DMS 273 treated with DMSO at 0.1 percent for 48 hours (cell line): ENCODE data around the gene WDR77.

Source experiments
- DNase-seq: peaks from one replicate; lab custom pipeline; 2025; lab: John Stamatoyannopoulos, UW

Gene WDR77

DNA sequence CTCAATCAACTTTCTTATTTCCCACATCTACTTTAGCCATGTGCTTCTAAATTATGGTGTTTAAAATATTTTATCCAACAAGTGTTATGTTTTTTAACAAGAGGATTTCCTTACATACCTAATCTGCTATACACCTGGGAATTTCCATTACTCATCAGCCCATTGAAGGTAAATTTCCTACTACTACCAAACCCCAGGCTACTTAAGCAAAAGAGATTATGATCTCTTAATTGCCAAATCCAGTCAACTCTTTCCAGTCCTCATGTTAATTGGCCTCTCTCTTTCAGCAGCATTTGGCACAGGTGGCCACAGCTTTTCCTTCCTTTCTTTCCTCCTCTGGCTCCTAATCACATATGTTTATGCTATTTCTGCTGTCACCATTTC, 19.7 kb upstream of the WDR77 start:
- no peak for DNase-seq

DNA sequence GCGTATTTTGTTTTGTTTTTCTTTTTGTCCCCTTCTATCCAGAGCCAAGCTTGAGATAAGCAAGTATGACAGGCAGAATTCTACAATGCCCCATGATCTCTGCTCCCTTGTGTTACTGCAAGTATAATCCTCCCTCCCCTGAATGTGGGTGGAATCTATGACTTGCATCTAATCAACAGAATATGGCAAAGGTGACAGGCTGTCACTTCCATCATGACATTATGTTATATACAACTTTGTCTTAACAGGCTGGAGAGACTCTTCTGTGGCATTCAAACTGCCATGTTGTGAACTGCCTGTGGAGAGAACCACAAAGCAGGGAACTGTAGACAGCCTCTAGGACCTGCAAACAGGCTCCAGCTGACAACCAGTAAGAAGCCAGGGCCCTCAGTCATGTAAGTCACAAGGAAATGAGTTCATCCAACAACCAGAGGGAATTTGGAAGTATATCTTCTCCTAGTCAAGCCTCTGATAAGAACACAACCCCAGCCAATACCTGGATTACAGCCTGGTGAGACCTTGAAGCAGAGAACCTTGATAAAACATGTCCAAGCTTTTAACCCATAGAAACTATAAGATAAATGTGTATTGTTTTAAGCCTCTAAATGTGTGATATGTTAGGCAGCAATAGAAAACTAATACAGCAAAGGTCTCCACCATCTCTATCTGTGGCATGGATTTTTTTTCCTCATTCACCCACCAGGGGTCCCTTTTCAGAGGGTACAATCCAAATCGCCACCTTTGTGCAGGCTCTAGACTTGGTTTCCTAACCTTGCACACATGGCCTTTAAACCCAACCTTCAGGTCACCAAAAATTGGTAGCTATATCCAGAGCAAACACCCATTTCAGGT, 19.0 kb upstream of the WDR77 start:
- no peak for DNase-seq

GRCh38 chr1:111466480-111466879, 17.4 kb upstream of the WDR77 start:
- DNase-seq = no peak

- no peak for DNase-seq
Observed at GRCh38 chr1:111465754-111466153, 16.7 kb upstream of the WDR77 start.

DNA sequence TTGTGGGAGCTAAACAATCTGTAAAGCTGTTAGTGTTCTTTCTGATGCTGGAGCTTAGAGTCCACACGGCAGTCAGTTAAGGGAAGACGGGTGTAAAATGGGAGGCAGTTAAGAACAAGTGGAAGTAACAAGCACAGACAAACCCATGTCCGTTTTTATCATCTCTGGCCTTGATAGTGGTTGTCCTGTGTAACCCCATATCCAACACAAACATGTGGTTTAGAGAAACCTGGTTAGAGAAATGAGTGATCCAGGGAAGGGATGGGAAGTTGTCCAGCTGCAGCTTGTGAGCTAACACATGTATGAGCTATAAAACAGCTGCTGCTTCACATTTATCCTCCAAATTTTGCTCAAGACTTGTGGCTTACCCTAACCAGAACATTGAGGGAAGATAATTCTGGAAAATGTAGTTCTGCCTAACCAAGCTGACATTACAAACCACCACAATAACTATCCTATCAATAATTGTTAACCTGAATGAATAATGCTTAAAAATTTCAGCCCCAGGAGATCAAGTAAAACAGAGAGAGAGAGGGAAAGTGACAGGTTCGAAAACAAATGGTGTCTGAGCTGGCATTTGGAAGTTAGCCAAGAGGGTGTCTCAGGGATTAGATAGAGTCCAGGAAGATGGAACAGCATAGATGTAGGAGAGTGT, 14.1 kb upstream of the WDR77 start:
- no peak for DNase-seq

DNA sequence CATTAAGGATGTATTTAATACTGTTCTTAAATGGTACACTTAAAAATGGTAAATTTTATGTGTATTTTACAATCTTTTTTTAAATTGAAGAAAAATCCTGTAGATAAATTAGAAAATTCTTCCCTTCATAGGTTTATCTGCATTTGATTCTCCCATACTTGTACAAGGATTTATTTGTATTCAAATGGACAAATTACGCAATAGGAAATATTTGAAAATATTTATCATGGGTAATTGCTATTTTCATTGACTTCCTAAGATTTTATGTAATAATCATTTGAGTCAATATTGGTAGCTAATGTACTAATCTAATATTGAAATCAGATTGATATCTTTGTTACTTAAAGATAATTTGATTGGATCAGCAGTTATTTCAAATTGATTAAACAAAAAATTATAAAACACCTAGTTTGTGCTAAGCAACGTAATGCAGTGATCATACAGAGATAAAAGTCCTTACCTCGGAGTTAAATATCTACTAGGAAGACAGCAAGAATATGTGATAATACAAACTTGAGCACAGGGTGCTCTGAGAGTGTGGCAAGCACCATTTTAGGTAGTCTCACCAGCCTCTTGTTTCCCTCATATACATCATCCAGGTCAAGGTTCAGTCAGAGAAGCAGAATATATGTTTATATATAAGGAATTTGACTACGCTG, 13.4 kb upstream of the WDR77 start:
- DNase-seq = no peak

DNA sequence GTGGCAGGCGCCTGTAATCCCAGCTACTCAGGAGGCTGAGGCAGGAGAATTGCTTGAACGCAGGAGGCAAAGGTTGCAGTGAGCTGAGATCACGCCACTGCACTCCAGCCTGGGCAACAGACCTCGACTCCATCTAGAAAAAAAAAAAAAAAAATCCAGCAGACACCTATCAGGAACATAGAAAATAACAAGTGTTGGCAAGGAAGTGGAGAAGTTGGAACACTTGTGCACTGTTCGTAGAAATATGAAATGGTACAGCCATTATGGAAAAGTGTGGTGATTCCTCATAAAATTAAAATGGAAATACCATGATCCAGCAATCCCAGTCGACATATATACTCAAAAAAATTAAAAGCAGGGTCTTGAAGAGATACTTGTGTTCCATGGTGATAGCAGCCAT, 12.7 kb upstream of the WDR77 start:
- no peak for DNase-seq

DNA sequence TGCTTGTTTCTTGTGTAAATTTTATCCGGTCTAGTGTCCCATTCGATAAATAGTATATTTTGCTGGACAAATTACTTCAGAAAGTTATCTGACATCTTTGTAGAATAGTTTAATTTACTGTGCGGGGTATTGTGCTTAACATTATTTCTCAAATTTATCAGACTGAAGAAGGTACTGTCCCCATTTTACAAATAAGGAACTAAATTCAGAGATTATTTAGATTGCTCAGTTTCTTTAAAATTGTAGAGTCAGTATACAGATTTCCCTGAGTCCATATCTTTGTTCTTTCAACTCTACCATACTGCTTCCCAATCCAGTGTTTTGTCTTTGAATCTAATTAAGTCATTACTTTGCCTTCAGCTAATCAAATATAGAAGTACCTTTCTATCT, 6.6 kb upstream of the WDR77 start:
- DNase-seq = no peak

DNA sequence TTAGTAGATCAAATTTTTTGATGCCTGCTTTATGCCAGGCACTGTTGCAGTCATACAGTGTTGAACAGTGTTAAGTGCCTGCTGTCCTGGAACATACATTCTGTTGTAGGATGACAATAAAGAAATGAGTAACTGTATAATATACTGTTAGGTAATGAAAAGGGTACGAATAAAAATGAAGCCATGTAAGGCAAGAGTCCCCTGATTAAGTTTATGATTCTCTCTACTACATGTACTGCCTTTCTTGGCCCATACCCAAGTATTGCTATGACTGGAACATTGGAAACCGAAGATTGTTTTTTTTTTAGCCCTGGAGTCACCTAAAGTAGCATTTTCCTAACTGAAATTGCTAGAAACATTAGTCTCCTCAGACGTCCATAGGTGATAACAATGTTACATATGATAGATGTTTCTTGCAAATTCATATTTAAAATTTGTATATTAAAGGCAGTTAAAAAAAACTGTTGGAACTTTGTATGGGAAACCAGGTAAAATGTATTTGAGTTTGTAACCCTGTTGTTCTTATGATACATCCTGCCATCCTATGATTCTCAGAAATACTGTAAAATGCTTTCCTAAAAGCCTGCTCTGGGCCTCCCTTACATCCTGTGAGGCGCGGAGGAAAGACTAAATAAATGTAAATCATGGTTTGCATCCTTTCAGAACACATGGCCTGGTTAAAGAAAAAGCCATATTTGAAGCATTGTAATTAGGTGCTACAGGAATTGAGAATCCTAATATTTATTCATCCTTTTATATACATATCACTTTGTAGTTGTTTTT, 6.0 kb upstream of the WDR77 start:
- DNase-seq = no peak

GRCh38 chr1:111453706-111454105, 4.7 kb upstream of the WDR77 start:
- DNase-seq = no peak

DNA sequence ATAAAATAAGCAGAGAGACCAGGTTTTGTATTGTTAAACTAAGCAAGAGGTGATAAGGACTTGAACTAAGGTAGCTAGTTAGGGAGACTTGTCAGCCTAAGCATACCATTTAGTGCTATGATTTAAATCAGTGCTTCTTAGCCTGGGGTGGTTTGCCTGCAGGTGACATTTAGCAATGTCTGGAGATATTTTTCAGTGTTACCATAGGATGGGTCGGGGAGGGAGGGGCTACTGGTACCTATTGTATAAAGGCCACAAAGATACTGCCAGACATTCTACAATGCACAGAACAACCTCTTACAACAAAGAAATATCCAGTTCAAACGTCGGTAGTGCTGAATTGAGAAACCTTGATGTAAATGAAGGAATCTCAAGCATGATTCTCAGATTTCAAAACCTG, 3.5 kb upstream of the WDR77 start:
- DNase-seq = no peak

- DNase-seq = no peak
Observed at GRCh38 chr1:111450185-111450584, 1.1 kb upstream of the WDR77 start.

DNA sequence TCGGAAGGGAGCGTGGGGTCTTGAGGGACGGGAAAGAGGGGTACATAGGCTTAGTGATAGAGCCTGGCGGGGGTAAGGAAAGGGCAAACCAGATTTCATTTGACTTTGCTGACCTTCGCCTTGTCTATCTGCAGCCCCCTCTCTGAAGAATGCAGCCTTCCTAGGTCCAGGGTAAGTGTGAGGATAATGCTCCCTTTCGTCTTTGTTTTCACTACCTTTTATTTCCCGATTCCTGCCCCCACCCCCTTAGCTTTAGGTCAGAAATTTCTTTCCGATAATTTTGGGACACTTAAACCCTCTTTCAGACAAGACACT, 604 bp upstream of the WDR77 start:
- DNase-seq = no peak

GRCh38 chr1:111448482-111448917, 556 bp downstream of the WDR77 start:
- DNase-seq = no peak

- DNase-seq = no peak
Observed at GRCh38 chr1:111446967-111447892, 1.8 kb downstream of the WDR77 start.

DNA sequence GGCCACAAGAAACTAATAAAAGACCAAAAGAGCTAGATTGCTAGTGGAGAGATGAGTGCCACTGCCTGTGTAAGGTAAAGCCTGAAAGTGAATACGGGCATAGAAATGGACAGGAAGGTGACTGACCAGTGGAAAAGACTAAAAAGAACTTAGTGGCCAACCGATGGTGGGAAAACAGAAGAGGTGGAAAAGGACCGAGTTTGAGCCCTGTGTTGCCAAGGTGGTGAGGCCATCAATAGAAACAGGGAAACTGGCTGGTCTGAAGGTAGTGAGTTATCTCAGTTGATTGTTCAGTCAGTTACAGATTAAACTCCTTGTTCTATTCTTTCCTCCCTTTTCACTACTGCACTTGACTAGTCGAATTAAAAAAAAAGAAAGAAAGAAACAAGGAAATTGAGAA, 2.5 kb downstream of the WDR77 start:
- DNase-seq = no peak

- no peak for DNase-seq
Observed at GRCh38 chr1:111444031-111444430, 5.0 kb downstream of the WDR77 start.

GRCh38 chr1:111442457-111442856, 6.6 kb downstream of the WDR77 start:
- no peak for DNase-seq

DNA sequence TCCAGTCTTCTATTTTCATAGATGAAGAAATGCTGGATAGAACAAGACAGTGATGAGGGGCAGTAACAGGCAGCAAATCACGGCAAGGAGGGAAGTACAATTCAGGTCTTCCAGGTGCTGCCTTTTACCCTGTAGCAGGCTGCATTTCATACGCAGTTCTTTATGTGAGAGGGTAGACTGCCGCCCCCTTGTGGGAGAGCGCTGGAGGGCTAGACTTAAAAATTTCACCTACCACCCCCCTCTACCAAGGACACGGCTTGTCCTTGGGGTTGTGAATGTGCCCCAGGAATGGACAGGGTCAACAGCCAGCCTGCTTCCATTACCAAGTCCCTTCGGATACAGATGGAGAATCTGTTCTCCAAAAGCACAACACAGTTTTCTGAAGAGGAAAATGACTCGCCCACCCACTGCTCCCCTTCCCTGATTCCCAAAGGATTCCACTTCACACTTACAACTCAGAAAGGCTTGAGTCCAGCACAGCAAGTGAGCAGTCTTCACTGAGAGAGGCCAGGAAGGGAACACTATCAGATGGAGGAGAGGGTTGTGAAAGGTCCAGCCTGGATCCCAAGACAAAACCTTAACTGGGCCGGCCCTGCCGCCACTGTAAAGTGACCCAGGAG, 7.4 kb downstream of the WDR77 start:
- DNase-seq = no peak

GRCh38 chr1:111439461-111440351, 9.3 kb downstream of the WDR77 start:
- no peak for DNase-seq
